Thymus (tissue), 11 donors: ENCODE data around the gene ESPNL. TPM values are rescaled to one million over a fixed set of nuclear protein-coding genes. Genes with fewer than 3 reads are reported as not detected.

Experiments
- DNase-seq, 9 donors: peaks; one replicate each; pipeline ENCODE4 v3.0.0-alpha.2; 2013; ENCODE audit warnings: low spot score in 9 of 9, low read depth in 6 of 9, missing footprints in 1 of 9
- H3K27ac ChIP-seq, 2 donors: one replicate each; pipeline ENCODE4 v1.5.1; 2013; ENCODE audit warnings: control low read depth in 1 of 2, low read depth in 1 of 2, low read length in 1 of 2, mild to moderate bottlenecking in 1 of 2, moderate library complexity in 1 of 2
- H3K27me3 ChIP-seq, 2 donors: one replicate each; pipeline ENCODE4 v1.5.1; 2013; ENCODE audit warnings: low read length in 1 of 2; ENCODE audit not compliant: control insufficient read depth in 2 of 2, insufficient read depth in 1 of 2
- H3K36me3 ChIP-seq, 2 donors: one replicate each; pipeline ENCODE4 v1.5.1; 2013; ENCODE audit warnings: low read length in 1 of 2, mild to moderate bottlenecking in 1 of 2, moderate library complexity in 1 of 2; ENCODE audit not compliant: control insufficient read depth in 2 of 2, insufficient read depth in 2 of 2
- H3K4me1 ChIP-seq, 2 donors: one replicate each; pipeline ENCODE4 v1.5.1; 2013; ENCODE audit warnings: low read length in 2 of 2; ENCODE audit not compliant: control insufficient read depth in 2 of 2, insufficient read depth in 2 of 2
- H3K4me3 ChIP-seq, 2 donors: one replicate each; pipeline ENCODE4 v1.5.1; 2013; ENCODE audit warnings: low read length in 2 of 2, control low read depth in 1 of 2, mild to moderate bottlenecking in 1 of 2
- H3K9me3 ChIP-seq, 2 donors: one replicate each; pipeline ENCODE4 v1.5.1; 2013; ENCODE audit warnings: low read length in 1 of 2, mild to moderate bottlenecking in 1 of 2; ENCODE audit not compliant: control insufficient read depth in 2 of 2, insufficient read depth in 1 of 2
- WGBS: extraction: QIAGEN DNeasy Blood & Tissue Kit; methylation state at CpG from one replicate; pipeline ENCODE4 v1.1.7; 2013; 5-methylcytosine and 5-hydroxymethylcytosine counted together
- polyA plus RNA-seq: library from polyadenylated mRNA; stranded (reverse); fragments of 200-250 nt; gene quantifications from one replicate; pipeline ENCODE4 v1.2.3, GENCODE V29; 2013
- total RNA-seq: library from RNA; stranded (reverse); fragments of 120-200 nt; gene quantifications from one replicate; pipeline ENCODE4 v1.2.4, GENCODE V29; 2013
- donor health status: healthy.

ESPNL gene
- total and polyA plus RNA-seq, 2 donors = 0.66 to 1.5 TPM

GRCh38 chr2:238069877-238070276 is 30.3 kb upstream of the ESPNL start:
- Histone ChIP-seq H3K4me1 (peaks cover 3 to 15% of the 10 kb centered on the region in 2 donors), H3K36me3 (peaks cover 24 to 57% of the 10 kb centered on the region in 2 donors), H3K27ac (no peak overlapping the region), H3K9me3 (peaks cover 1 to 5% of the 10 kb centered on the region in 2 donors), H3K27me3 (no peaks in the 10 kb centered on the region), H3K4me3 (no peak overlapping the region)
- DNase-seq = no peak
- 98% methylated on average over 9 of the region's 9 CpGs for WGBS

GRCh38 chr2:238075397-238075796 is 24.7 kb upstream of the ESPNL start:
- DNase-seq = no peak
- Histone ChIP-seq H3K36me3 (peaks cover 8 to 25% of the 10 kb centered on the region in 2 donors), H3K4me3 (no peak overlapping the region), H3K4me1 (no peaks in the 10 kb centered on the region), H3K27ac (no peak overlapping the region), H3K9me3 (no peaks in the 10 kb centered on the region), H3K27me3 (no peaks in the 10 kb centered on the region)

- Histone ChIP-seq H3K27me3 (no peaks in the 10 kb centered on the region), H3K4me1 (no peaks in the 10 kb centered on the region), H3K27ac (no peak overlapping the region), H3K4me3 (no peak overlapping the region), H3K36me3 (peaks cover 11 to 34% of the 10 kb centered on the region in 2 donors), H3K9me3 (no peaks in the 10 kb centered on the region)
- DNase-seq = no peak
- 93% methylated on average over 1 of the region's 1 CpG for WGBS
Observed at GRCh38 chr2:238077292-238077691, 22.8 kb upstream of the ESPNL start.

- H3K27me3 ChIP-seq = no peaks in the 10 kb centered on the region
- no peak overlapping the region for H3K27ac ChIP-seq
- no peaks in the 10 kb centered on the region for H3K9me3 ChIP-seq
- H3K4me3 ChIP-seq = no peak overlapping the region
- H3K4me1 ChIP-seq = no peaks in the 10 kb centered on the region
- WGBS = 94% methylated on average over 2 of the region's 2 CpGs
- peaks cover 25 to 43% of the 10 kb centered on the region in 2 donors for H3K36me3 ChIP-seq
- DNase-seq = no peak
Observed at GRCh38 chr2:238079874-238080327, 20.2 kb upstream of the ESPNL start.

- H3K27ac ChIP-seq = no peak overlapping the region
- no peaks in the 10 kb centered on the region for H3K9me3 ChIP-seq
- 99% methylated on average over 15 of the region's 15 CpGs for WGBS
- DNase-seq = no peak
- no peaks in the 10 kb centered on the region for H3K27me3 ChIP-seq
- peaks cover 25 to 43% of the 10 kb centered on the region in 2 donors for H3K36me3 ChIP-seq
- H3K4me1 ChIP-seq = no peaks in the 10 kb centered on the region
- no peak overlapping the region for H3K4me3 ChIP-seq
Observed at GRCh38 chr2:238080518-238080917, 19.6 kb upstream of the ESPNL start.

- Histone ChIP-seq H3K4me3 (no peak overlapping the region), H3K36me3 (peaks cover 25 to 44% of the 10 kb centered on the region in 2 donors), H3K27me3 (no peaks in the 10 kb centered on the region), H3K27ac (no peak overlapping the region), H3K9me3 (no peaks in the 10 kb centered on the region), H3K4me1 (no peaks in the 10 kb centered on the region)
- WGBS = 99% methylated on average over 13 of the region's 13 CpGs
- no peak for DNase-seq
Observed at GRCh38 chr2:238081150-238081549, 19.0 kb upstream of the ESPNL start.

GRCh38 chr2:238081561-238081960 is 18.6 kb upstream of the ESPNL start:
- Histone ChIP-seq H3K4me3 (no peak overlapping the region), H3K9me3 (no peaks in the 10 kb centered on the region), H3K36me3 (peaks cover 25 to 41% of the 10 kb centered on the region in 2 donors), H3K4me1 (no peaks in the 10 kb centered on the region), H3K27me3 (no peaks in the 10 kb centered on the region), H3K27ac (no peak overlapping the region)
- DNase-seq = no peak
- WGBS = 98% methylated on average over 16 of the region's 16 CpGs

GRCh38 chr2:238082151-238082550 is 18.0 kb upstream of the ESPNL start:
- H3K27me3 ChIP-seq = no peaks in the 10 kb centered on the region
- H3K4me3 ChIP-seq = no peak overlapping the region
- H3K27ac ChIP-seq = no peak overlapping the region
- no peaks in the 10 kb centered on the region for H3K4me1 ChIP-seq
- WGBS = 97% methylated on average over 17 of the region's 17 CpGs
- DNase-seq = no peak
- H3K36me3 ChIP-seq = peaks cover 25 to 43% of the 10 kb centered on the region in 2 donors
- H3K9me3 ChIP-seq = no peaks in the 10 kb centered on the region

- no peaks in the 10 kb centered on the region for H3K9me3 ChIP-seq
- no peak for DNase-seq
- no peaks in the 10 kb centered on the region for H3K27me3 ChIP-seq
- no peak overlapping the region for H3K27ac ChIP-seq
- WGBS = 98% methylated on average over 7 of the region's 7 CpGs
- no peak overlapping the region for H3K4me3 ChIP-seq
- H3K4me1 ChIP-seq = no peaks in the 10 kb centered on the region
- H3K36me3 ChIP-seq = peaks cover 25 to 44% of the 10 kb centered on the region in 2 donors
Observed at GRCh38 chr2:238082827-238083226, 17.3 kb upstream of the ESPNL start.

- H3K9me3 ChIP-seq = no peaks in the 10 kb centered on the region
- no peaks in the 10 kb centered on the region for H3K4me1 ChIP-seq
- no peaks in the 10 kb centered on the region for H3K27me3 ChIP-seq
- H3K4me3 ChIP-seq = no peak overlapping the region
- peaks cover 25 to 49% of the 10 kb centered on the region in 2 donors for H3K36me3 ChIP-seq
- no peak for DNase-seq
- 97% methylated on average over 5 of the region's 5 CpGs for WGBS
- H3K27ac ChIP-seq = no peak overlapping the region
Observed at GRCh38 chr2:238083919-238084318, 16.2 kb upstream of the ESPNL start.
